Measurements from ENCODE around the gene TBC1D10A. TPM values are rescaled to one million over a fixed set of nuclear protein-coding genes. Genes with fewer than 3 reads are reported as not detected.

Gene TBC1D10A
- total RNA-seq, 4 donors from 2014 or later, result 28.4 to 44.7 (median 35.9) TPM

- WGBS, 2 donors, result 95 to 96% methylated on average over 4 of the region's 4 CpGs
- Histone ChIP-seq H3K9me3 (no peaks in the 10 kb centered on the region), H3K4me3 (replicated peaks in 1 of 3) (no peak overlapping the region), H3K36me3 (peaks cover 7 to 17% of the 10 kb centered on the region in 2 donors), H3K27me3 (no peaks in the 10 kb centered on the region), H3K4me1 (peaks cover 8 to 10% of the 10 kb centered on the region in 2 donors), H3K27ac (no peak overlapping the region)
- intact Hi-C loops (cut with DNase I), result loop anchor here (5.0 kb wide), 1 partner anchor 43 kb away; the partner anchor contains the start of gene TBC1D10A
- no peak for DNase-seq
- TF ChIP-seq, protein P1, sequence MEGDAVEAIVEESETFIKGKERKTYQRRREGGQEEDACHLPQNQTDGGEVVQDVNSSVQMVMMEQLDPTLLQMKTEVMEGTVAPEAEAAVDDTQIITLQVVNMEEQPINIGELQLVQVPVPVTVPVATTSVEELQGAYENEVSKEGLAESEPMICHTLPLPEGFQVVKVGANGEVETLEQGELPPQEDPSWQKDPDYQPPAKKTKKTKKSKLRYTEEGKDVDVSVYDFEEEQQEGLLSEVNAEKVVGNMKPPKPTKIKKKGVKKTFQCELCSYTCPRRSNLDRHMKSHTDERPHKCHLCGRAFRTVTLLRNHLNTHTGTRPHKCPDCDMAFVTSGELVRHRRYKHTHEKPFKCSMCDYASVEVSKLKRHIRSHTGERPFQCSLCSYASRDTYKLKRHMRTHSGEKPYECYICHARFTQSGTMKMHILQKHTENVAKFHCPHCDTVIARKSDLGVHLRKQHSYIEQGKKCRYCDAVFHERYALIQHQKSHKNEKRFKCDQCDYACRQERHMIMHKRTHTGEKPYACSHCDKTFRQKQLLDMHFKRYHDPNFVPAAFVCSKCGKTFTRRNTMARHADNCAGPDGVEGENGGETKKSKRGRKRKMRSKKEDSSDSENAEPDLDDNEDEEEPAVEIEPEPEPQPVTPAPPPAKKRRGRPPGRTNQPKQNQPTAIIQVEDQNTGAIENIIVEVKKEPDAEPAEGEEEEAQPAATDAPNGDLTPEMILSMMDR (IDR thresholded peaks at IDR 0.05), result no peak
- TF ChIP-seq POLR2A (IDR thresholded peaks at IDR 0.05), result no peak
Observed at GRCh38 chr22:30284666-30285065, 42.1 kb downstream of the TBC1D10A start.

- intact Hi-C loops (cut with DNase I), result no loop called here
- Histone ChIP-seq H3K9me3 (no peaks in the 10 kb centered on the region), H3K27me3 (no peaks in the 10 kb centered on the region), H3K36me3 (peaks cover 7 to 17% of the 10 kb centered on the region in 2 donors), H3K27ac (no peak overlapping the region), H3K4me3 (replicated peaks in 1 of 3) (no peak overlapping the region), H3K4me1 (peaks cover 8 to 10% of the 10 kb centered on the region in 2 donors)
- no peak for DNase-seq
- no peak for TF ChIP-seq POLR2A (IDR thresholded peaks at IDR 0.05)
- TF ChIP-seq, protein P1 (IDR thresholded peaks at IDR 0.05), result no peak
- WGBS, 2 donors, result 76 to 100% methylated on average over 5 to 9 of the region's 9 CpGs
Observed at GRCh38 chr22:30284172-30284571, 42.6 kb downstream of the TBC1D10A start.

GRCh38 chr22:30283342-30283741 lies 43.4 kb downstream of the TBC1D10A start:
- peaks cover 7 to 17% of the 10 kb centered on the region in 2 donors for H3K36me3 ChIP-seq
- TF ChIP-seq, protein P1 (IDR thresholded peaks at IDR 0.05), result no peak
- TF ChIP-seq POLR2A (IDR thresholded peaks at IDR 0.05), result no peak
- H3K27ac ChIP-seq, result no peak overlapping the region
- no peaks in the 10 kb centered on the region for H3K9me3 ChIP-seq
- intact Hi-C loops (cut with DNase I), result no loop called here
- peaks cover 4 to 6% of the 10 kb centered on the region in 2 donors for H3K4me1 ChIP-seq
- H3K4me3 ChIP-seq (replicated peaks in 1 of 3), result no peak overlapping the region
- WGBS, 2 donors, result 86 to 91% methylated on average over 4 of the region's 4 CpGs
- DNase-seq, result no peak
- H3K27me3 ChIP-seq, result no peaks in the 10 kb centered on the region

GRCh38 chr22:30282616-30283046 lies 44.1 kb downstream of the TBC1D10A start:
- TF ChIP-seq POLR2A (IDR thresholded peaks at IDR 0.05), result no peak
- TF ChIP-seq, protein P1 (IDR thresholded peaks at IDR 0.05), result no peak
- Histone ChIP-seq H3K4me1 (peaks cover 1 to 10% of the 10 kb centered on the region in 2 donors), H3K27ac (no peak overlapping the region), H3K27me3 (no peaks in the 10 kb centered on the region), H3K9me3 (no peaks in the 10 kb centered on the region), H3K4me3 (replicated peaks in 1 of 3) (no peak overlapping the region), H3K36me3 (peaks cover 7 to 17% of the 10 kb centered on the region in 2 donors)
- 88 to 89% methylated on average over 4 of the region's 7 CpGs for WGBS, 2 donors
- intact Hi-C loops (cut with DNase I), result no loop called here
- DNase-seq, result no peak

- intact Hi-C loops (cut with DNase I), result no loop called here
- H3K9me3 ChIP-seq, result no peaks in the 10 kb centered on the region
- H3K27ac ChIP-seq, result no peak overlapping the region
- no peak overlapping the region for H3K4me3 ChIP-seq (replicated peaks in 1 of 3)
- no peak for DNase-seq
- 85 to 86% methylated on average over 8 of the region's 8 CpGs for WGBS, 2 donors
- peaks cover 7 to 15% of the 10 kb centered on the region in 2 donors for H3K36me3 ChIP-seq
- TF ChIP-seq, protein P1 (IDR thresholded peaks at IDR 0.05), result no peak
- TF ChIP-seq POLR2A (IDR thresholded peaks at IDR 0.05), result no peak
- peaks cover 0 to 10% of the 10 kb centered on the region in 2 donors for H3K4me1 ChIP-seq
- no peaks in the 10 kb centered on the region for H3K27me3 ChIP-seq
Observed at GRCh38 chr22:30280505-30280904, 46.2 kb downstream of the TBC1D10A start.
